ENCODE results near the gene LCORL. TPM values are rescaled to one million over a fixed set of nuclear protein-coding genes. Genes with fewer than 3 reads are reported as not detected.
A peak's percentile ranks its signal among the peaks of the same experiment; 100 is the strongest.
"Not testable (repeated sequence)": the region's sequence is repeated elsewhere in the genome, so short reads cannot be mapped to it uniquely, and the experiment has no call there.

LCORL gene
- total and polyA plus RNA-seq, 9 of the 15 experiments (the other 6 are each of a cell fraction or from before 2014, with no cell fraction given), result 3.1 to 24.5 (median 11.1) TPM

- H3K4me1 ChIP-seq (replicated peaks in 1 of 2; ENCODE audit: control insufficient read depth in 2 of 2, insufficient read depth in 2 of 2, low read length in 2 of 2); H3K9me1 ChIP-seq (ENCODE audit: control insufficient read depth, insufficient read depth, low read length); DNase-seq (ENCODE audit: extremely low read depth in 1 of 4, low spot score in 3 of 4); H3K4me2 ChIP-seq (ENCODE audit: insufficient read depth, low read length); H4K20me1 ChIP-seq (replicated peaks; ENCODE audit: control insufficient read depth, insufficient read depth, low read length); H3K9ac ChIP-seq (ENCODE audit: insufficient read depth in 1 of 2, low read depth in 2 of 2, low read length in 2 of 2); H3K27me3 ChIP-seq (ENCODE audit: control insufficient read depth in 2 of 2, insufficient read depth in 2 of 2, low read length in 2 of 2); H3K27ac ChIP-seq (ENCODE audit: extremely low read depth, low read depth, low read length); H3K79me2 ChIP-seq (ENCODE audit: control insufficient read depth, insufficient read depth, low read length); H3K4me3 ChIP-seq; FAIRE-seq; CTCF ChIA-PET (ENCODE audit: low intra/inter-chr PET ratio); H3K9me3 ChIP-seq (replicated peaks; ENCODE audit: control insufficient read depth, insufficient read depth, low read depth, low read length); ATAC-seq; BruUV-seq (replicated peaks); H2AFZ ChIP-seq (ENCODE audit: low read depth, low read length); H3K36me3 ChIP-seq (ENCODE audit: control insufficient read depth, insufficient read depth, low read length); in situ Hi-C loops (cut with MboI); intact Hi-C loops (cut with micrococcal nuclease): not testable (repeated sequence)
- peak; percentile 92 for TF ChIP-seq ZNF707 (CRISPR knock-in tag; conservative IDR thresholded peaks at IDR 0.05)
- POLR2A ChIA-PET, result interaction anchor here (0.6 kb wide), 1 partner anchor 228 kb away, joined by 3 read pairs; no protein-coding TSS in a partner anchor
Measured at GRCh38 chr4:17861906-17862305, 159.6 kb downstream of the LCORL start.

- H3K9me3 ChIP-seq (replicated peaks; ENCODE audit: control insufficient read depth, insufficient read depth, low read depth, low read length), result no peaks in the 10 kb centered on the region
- H3K9me1 ChIP-seq (ENCODE audit: control insufficient read depth, insufficient read depth, low read length), result no peaks in the 10 kb centered on the region
- no peak overlapping the region for H3K4me2 ChIP-seq (ENCODE audit: insufficient read depth, low read length)
- H2AFZ ChIP-seq (ENCODE audit: low read depth, low read length), result no peak overlapping the region
- in situ Hi-C loops (cut with MboI), result no loop called here
- H3K36me3 ChIP-seq (ENCODE audit: control insufficient read depth, insufficient read depth, low read length), result no peaks in the 10 kb centered on the region
- no peak overlapping the region for H3K27ac ChIP-seq (ENCODE audit: extremely low read depth, low read depth, low read length)
- no peaks in the 10 kb centered on the region for H4K20me1 ChIP-seq (replicated peaks; ENCODE audit: control insufficient read depth, insufficient read depth, low read length)
- H3K79me2 ChIP-seq (ENCODE audit: control insufficient read depth, insufficient read depth, low read length), result no peaks in the 10 kb centered on the region
- no TSS peak for BruUV-seq (replicated peaks)
- intact Hi-C loops (cut with micrococcal nuclease), result no loop called here
- no peak for DNase-seq (ENCODE audit: extremely low read depth in 1 of 4, low spot score in 3 of 4)
- CTCF ChIA-PET (ENCODE audit: low intra/inter-chr PET ratio), result no interaction called here
- no peaks in the 10 kb centered on the region for H3K4me1 ChIP-seq (replicated peaks in 1 of 2; ENCODE audit: control insufficient read depth in 2 of 2, insufficient read depth in 2 of 2, low read length in 2 of 2)
- no peaks in the 10 kb centered on the region for H3K27me3 ChIP-seq (ENCODE audit: control insufficient read depth in 2 of 2, insufficient read depth in 2 of 2, low read length in 2 of 2)
- WGBS (ENCODE audit: insufficient coverage, low coverage, missing lambda C conversion rate), result 83% methylated on average over 5 of the region's 5 CpGs
- ATAC-seq, result no peak
- H3K9ac ChIP-seq (ENCODE audit: insufficient read depth in 1 of 2, low read depth in 2 of 2, low read length in 2 of 2), result no peak overlapping the region
- POLR2A ChIA-PET, result no interaction called here
- H3K4me3 ChIP-seq, result no peak overlapping the region
- FAIRE-seq, result no peak
- TF ChIP-seq NEUROD1 (IDR thresholded peaks at IDR 0.05; ENCODE audit: borderline replicate concordance, low read depth, low read length, partially characterized antibody) (no peak), FOXJ2 (tag; IDR thresholded peaks at IDR 0.05) (no peak), HMGN3 (IDR thresholded peaks at IDR 0.05; ENCODE audit: borderline replicate concordance, extremely low read depth, insufficient read length, low read depth, low read length) (no peak), ZFPM2 (CRISPR knock-in tag; IDR thresholded peaks at IDR 0.05) (no peak), YY1 (IDR thresholded peaks at IDR 0.05; ENCODE audit: borderline replicate concordance in 1 of 3, control insufficient read depth in 1 of 3, extremely low read depth in 1 of 3, insufficient read depth in 3 of 3, insufficient read length in 1 of 3, insufficient replicate concordance in 2 of 3, low read depth in 1 of 3, low read length in 2 of 3) (no peak), BCL6 (CRISPR knock-in tag; IDR thresholded peaks at IDR 0.05) (no peak), ZZZ3 (IDR thresholded peaks at IDR 0.05) (no peak), SMC3 (conservative IDR thresholded peaks at IDR 0.05; ENCODE audit: insufficient read depth, low read depth, low read length) (no peak), DPF2 (IDR thresholded peaks at IDR 0.05) (no peak), POLR2B (IDR thresholded peaks at IDR 0.05; ENCODE audit: low read depth, partially characterized antibody) (no peak), DDX20 (tag; IDR thresholded peaks at IDR 0.05; ENCODE audit: low read depth) (no peak), L3MBTL2 (IDR thresholded peaks at IDR 0.05) (no peak), CREB5 (CRISPR knock-in tag; IDR thresholded peaks at IDR 0.05) (no peak), YBX1 (IDR thresholded peaks at IDR 0.05) (no peak), ERF (CRISPR knock-in tag; IDR thresholded peaks at IDR 0.05) (no peak), ZNF75A (CRISPR knock-in tag; IDR thresholded peaks at IDR 0.05) (no peak)
Measured at GRCh38 chr4:17859793-17860406, 161.7 kb downstream of the LCORL start.

All from K562 (cell line).